Measurements from ENCODE around the gene NCKAP1.

The NCKAP1 gene

DNA sequence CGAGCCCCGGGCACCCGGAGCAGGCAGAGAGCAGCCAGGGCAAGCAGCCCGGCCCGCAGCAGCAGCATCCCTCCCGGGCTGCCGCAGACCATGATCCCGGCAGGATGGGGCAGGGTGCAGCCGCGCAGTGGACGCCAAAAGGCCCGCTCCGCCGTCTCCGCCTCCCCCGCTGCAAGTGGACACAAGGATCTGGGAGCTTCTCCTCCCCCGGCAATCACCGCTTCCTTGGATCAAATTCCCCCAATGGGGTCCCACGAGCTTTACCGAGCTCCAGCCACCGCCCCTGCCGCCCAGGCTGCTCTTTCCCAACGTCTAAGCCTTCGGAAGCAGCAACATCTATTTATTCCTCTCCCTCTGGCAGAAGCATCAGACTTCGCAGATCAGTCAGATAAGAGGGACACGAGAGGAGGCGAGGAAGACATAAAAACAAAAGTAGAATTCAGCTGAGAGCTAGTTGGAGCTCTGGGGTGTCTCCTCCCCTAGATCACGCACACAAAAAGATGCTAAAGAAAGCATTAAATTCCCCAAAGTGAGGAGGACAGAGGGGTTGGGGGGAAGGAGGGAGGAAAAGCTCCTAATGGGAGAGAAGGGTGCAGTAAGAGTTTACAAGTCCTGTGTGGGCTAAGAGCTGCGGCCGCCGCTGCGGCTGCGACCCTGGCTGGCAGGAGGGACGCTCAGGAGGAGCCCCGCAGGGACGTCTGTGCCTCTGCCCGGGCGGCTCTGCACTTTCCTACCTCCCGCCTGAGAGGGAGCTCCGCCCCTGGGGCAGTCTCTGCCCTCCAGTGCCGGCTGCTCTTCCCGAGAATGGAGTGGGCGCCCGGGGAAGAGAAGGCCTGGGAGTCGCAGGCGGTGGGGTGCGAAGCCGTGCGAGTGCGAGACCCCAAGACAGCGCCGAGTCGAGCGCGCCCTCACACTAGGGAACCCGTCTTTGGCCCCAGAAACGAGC, 171.5 kb downstream of the NCKAP1 start, which contains the start of gene FRZB:
Gene FRZB, minus strand, starts transcription at position 177 of the 946 bp plus-strand sequence. Its CDS starts 85 bp downstream, at position 92.
- DNase-seq = no peak

DNA sequence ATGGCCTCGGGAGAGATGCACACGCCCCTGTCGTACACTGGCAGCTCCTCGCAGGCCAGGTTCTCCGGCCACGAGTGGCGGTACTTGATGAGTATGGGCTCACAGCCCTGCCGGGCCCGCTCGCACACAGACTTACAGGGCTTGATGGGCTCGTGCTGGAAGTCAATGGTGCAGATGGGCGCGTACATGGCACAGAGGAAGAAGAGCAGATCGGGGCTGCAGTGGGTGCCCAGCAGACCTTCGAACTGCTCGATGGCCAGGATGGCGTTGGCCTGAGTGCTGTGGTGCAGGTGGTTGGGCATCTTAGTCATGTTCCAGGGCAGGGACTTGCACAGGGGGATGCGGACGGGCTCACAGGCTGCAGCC, 172.2 kb downstream of the NCKAP1 start:
- DNase-seq = no peak

DNA sequence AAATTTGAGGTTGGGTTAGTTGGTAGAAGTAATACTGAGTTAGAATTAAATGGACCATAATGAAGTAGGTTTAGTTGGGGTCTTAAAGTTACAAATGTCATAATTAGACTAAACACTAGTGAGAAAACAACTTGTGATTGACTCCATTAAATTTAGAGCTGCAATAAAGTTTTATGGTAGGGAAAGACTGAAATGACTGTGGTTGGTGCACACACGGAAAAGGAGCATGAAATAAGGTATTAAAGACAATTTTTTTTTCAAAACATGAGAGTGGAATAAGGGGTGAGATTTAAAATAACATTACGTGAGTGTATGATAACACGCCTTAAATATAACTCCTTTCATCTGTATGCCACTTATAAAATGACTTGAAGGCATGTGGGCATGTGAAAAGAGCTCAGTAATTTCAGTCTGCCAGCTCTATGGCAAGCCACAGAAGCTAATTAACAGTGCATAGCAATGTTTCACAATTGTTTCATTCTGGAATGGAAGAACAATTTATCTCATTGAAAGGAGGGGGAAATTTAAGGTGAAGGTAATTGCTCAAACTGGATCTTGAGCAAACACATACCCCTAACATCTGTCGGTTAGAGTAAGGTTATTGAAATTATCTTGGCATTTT, 173.2 kb downstream of the NCKAP1 start:
- no peak for DNase-seq

DNA sequence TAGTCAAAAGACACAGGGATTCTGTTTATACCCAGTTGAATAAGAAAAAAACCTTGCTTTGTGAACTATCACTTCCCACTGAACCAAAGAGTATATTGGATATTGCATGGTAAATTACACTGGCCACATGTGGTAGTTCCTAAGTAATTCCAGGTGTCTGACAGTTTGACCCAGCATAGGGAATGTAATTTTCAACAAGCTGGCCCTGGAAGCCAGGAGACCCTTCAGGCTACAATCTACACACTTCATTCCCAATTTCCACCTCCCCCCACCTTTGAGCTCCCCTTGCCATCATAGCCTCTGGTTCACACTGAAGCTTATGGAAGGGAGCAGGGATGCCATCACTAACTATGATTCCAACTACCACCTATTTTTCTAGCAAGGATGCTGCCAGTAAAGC, 174.6 kb downstream of the NCKAP1 start:
- no peak for DNase-seq

DNA sequence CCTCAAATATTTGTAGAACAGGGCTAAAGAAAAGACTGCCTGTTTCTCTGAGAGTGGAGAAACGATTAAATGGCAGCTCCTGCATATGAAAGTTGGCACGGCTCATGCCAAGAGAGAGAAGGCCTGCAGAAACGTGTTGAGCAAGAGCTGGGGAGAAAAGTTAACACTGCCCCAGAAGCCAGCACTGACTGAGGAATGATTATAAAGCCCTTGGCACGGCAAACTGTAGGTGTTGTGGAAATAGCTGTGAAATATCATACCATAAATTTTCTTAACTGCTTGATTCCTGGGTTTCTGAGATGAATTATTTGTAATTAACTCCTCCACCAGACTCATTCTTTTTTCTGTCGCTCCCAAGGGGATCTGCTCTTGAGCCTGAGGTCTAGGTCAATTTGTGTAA, 176.2 kb downstream of the NCKAP1 start:
- DNase-seq = no peak

DNA sequence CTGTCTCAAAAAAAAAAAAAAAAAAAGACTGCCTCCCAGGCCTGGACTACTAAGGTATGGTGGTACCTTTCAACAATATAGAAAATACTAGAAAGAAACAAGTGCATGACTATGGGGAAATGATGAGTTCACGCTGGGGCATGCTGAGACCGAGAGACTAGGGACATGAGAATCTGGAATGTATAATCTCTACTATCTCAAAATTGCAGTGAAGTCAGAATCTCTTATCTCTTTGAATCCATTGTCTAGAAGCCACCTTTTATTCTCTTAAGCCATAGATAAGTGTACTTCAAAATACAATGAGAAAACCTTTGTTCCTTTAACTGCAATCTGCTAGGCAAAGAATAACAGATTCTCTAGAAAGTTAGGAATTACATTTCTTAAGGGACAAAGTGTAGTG, 177.4 kb downstream of the NCKAP1 start:
- no peak for DNase-seq
